GM12891 (cell line): ENCODE results near the gene CTDP1.

Experiments used
- DNase-seq: peaks from one replicate; pipeline ENCODE4 v3.0.0; 2011; ENCODE audit warnings: low spot score; ENCODE audit not compliant: insufficient read length
- FAIRE-seq: peaks from 2 replicates; lab custom pipeline; 2011; peaks lifted over from hg19 to GRCh38; lab: Jason Lieb, UNC
- PAX5 ChIP-seq: IDR thresholded peaks from 2 replicates; pipeline ENCODE4 v1.6.1; 2011; ENCODE audit warnings: low read length, moderate library complexity, mild to moderate bottlenecking; ENCODE audit not compliant: insufficient read depth, severe bottlenecking
- POLR2A ChIP-seq: IDR thresholded peaks from 2 replicates; pipeline ENCODE4 v1.6.1; 2011; ENCODE audit warnings: low read depth, low read length, control low read depth
- POLR2AphosphoS5 ChIP-seq: IDR thresholded peaks from 2 replicates; pipeline ENCODE4 v1.6.1; 2011; ENCODE audit warnings: low read depth, low read length, control low read depth
- POU2F2 ChIP-seq: IDR thresholded peaks from 2 replicates; pipeline ENCODE4 v1.6.1; 2011; ENCODE audit warnings: low read depth, mild to moderate bottlenecking, control low read depth, low read length, moderate library complexity
- SPI1 ChIP-seq: IDR thresholded peaks from 2 replicates; pipeline ENCODE4 v1.6.1; 2011; ENCODE audit warnings: low read depth, low read length, control low read depth
- TAF1 ChIP-seq: IDR thresholded peaks from 2 replicates; pipeline ENCODE4 v1.6.1; 2011; ENCODE audit warnings: low read depth, low read length, control low read depth

The CTDP1 gene

DNA sequence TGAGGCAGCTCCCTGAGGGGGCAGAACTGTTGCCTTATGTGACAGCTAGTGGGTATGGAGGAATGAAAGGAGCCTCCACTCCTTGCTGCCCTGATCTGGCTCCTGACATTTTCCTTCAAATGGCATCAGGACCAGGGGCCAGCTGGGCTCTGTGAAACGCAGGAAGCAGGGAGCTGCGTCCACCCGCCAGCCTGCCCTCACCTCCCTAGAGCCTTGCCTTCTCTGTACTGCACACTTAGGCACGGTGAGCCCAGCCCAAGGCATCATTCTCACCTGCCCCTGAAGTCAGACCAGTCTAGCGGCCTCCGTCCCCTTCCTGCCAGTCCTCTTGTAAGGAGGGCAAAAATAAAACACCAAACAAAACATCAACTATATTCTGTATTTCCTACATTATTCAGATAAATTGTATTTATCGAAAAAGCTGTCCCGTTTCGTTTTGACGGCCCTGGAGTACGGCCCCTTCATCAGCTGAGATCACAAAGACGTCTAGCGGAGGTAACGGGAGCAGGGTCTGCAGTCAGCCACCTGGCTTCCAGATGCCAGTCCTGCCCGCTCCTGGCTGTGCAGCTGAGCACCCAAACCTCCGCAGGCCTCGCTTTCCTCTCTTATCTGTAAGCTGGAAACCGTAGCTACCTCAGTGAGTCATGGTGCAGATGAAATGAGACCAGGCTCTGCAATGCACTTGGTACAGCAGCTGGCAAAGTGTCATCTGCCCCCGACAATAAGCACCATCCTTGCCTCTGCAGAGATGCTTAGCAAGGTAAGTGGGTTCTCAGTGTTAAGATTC lies 6.9 kb upstream of the CTDP1 start:
- DNase-seq = no peak
- FAIRE-seq = no peak
- no peak for TF ChIP-seq POLR2A

DNA sequence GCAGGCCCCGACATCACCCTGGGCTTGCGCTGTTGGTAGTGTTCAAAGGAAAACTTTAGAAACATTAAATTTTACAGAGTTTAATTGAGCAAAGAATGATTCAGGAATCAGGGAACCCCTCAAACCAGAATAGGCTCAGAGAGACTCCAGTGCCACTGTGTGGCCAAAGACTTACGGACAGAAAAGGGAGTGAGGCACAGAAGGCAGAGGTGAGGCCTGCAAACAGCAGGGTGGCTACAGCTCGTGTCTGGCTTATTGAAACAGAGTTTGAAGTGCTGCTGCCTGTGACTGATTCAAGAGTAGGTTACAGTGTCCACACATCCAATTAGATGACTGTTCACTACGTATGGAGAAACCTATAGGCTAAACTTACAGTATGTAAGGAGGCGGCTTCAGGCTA lies 2.4 kb upstream of the CTDP1 start:
- DNase-seq (no peak), FAIRE-seq (no peak)
- no peak for TF ChIP-seq SPI1
- no peak for TF ChIP-seq PAX5
- no peak for TF ChIP-seq POLR2A
- TF ChIP-seq TAF1 = no peak
- TF ChIP-seq POU2F2 = no peak
- TF ChIP-seq POLR2AphosphoS5 = no peak

DNA sequence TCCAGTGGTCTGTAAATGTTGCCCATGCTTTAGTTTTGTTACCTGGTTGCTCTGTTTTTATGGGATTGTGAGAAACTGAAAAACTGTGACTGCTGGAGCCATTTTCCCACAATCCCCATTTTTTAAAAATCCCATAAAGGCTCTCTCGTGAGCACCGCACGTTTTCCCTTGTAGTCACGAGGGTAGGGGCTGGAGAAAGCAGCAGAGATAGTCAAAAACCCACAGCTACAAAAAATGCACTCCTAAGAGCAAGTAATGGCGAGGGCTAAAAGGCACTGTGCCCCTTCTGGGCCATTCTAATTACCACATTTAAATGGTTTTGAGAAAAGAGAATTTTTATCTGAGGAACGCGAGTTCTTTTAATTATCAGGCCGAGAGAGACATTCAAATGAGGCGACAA lies 1.8 kb upstream of the CTDP1 start:
- FAIRE-seq (no peak), DNase-seq (no peak)
- TF ChIP-seq POLR2AphosphoS5 (no peak), POU2F2 (no peak), SPI1 (no peak), TAF1 (no peak), POLR2A (no peak)

DNA sequence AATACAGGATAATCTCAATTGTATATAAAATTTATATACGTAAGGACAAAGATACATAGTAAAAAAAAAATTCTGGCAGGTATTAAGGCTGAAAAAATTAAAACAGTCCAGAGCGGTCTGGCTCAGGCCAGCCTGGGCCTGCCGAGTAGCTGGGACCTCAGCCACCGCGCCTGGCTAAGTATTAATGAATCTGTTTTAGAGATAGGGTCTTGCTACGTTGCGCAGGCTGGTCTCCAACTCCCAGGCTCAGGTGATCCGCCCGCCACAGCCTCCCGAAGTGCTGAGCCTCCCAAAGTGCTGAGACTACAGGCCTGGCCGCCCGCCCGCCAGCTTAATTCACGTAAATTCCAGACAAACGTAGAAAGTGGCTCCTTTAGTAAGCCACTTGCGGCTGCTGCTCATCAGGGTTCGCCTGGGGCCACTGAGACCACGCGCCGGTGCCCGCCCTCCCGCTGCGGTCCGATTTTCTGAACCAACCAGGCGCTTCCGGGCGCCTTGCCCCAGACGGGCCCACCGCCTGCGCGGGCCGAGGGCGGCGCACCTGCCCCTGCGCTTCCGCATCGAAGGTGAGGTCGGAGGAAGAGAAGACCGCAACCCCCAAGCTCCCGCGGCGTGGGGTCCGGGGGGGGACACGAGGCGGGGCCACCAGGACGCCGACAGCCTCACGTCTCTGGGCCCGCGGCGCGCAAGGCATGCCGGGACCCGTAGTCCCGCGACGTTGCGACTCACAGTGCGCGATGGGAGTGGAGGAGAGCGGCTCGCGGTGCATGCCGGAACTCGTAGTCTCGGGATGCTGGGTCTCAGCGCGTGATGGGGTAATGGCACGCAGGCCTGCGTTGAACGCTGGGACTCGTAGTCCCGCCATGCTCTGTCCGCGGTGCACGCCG lies 695 bp upstream of the CTDP1 start:
- FAIRE-seq = peak; percentile 100
- TF ChIP-seq POU2F2 (peak; percentile 14; the same call in 1 of the 2 replicates), PAX5 (no peak), POLR2A (no peak; the same call in 1 of the 2 replicates), TAF1 (peak; percentile 66; the same call in 1 of the 2 replicates), POLR2AphosphoS5 (peak; percentile 49; the same call in 1 of the 2 replicates), SPI1 (0 out of 2 replicates have a peak, but pooled peaks have one; percentile 24)
- DNase-seq = peak; percentile 97

DNA sequence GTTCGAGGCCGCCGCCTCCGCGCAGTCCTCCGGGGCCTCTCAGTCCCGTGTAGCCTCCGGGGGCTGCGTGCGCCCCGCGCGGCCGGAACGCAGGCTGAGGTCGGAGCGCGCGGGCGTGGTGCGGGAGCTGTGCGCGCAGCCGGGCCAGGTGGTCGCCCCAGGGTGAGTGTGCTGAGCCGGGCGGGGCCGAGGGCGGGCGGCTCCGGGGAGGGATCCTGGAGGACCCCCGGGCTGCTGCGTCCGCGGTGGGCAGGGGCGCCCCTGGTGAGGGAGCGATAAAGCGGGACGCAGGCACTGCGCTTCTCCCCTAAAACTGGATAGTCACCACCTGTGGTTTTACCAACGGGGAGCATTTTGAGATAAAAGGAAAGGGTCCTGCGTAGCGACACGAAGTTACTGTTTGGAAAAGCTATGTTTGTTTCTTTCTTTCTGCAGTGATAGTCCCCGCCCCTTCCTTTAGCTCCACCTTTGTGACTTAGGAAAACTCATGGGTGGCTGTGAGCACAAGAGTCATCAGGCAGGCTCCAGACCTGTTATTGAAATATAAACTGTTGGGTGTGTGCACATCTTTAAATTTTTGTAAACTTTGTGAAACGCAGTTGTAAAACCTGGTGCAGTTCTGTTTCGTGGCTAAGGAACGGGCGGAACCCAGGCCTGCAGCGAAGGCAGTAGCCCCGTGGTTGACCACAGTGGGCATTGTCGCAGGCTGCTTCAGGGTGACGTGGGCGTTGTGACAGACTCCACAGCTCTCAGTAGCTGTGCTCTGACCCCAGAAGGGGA lies 687 bp downstream of the CTDP1 start:
- TF ChIP-seq TAF1 = no peak
- TF ChIP-seq POLR2AphosphoS5 = no peak
- no peak for TF ChIP-seq POU2F2
- no peak for TF ChIP-seq PAX5
- TF ChIP-seq POLR2A = no peak
- TF ChIP-seq SPI1 = no peak
- no peak for DNase-seq
- FAIRE-seq = peak; percentile 9

GRCh38 chr18:79680891-79681339 lies 1.3 kb downstream of the CTDP1 start:
- DNase-seq = no peak
- TF ChIP-seq TAF1 (no peak), POLR2AphosphoS5 (no peak), POU2F2 (no peak), PAX5 (no peak)
- no peak for FAIRE-seq

DNA sequence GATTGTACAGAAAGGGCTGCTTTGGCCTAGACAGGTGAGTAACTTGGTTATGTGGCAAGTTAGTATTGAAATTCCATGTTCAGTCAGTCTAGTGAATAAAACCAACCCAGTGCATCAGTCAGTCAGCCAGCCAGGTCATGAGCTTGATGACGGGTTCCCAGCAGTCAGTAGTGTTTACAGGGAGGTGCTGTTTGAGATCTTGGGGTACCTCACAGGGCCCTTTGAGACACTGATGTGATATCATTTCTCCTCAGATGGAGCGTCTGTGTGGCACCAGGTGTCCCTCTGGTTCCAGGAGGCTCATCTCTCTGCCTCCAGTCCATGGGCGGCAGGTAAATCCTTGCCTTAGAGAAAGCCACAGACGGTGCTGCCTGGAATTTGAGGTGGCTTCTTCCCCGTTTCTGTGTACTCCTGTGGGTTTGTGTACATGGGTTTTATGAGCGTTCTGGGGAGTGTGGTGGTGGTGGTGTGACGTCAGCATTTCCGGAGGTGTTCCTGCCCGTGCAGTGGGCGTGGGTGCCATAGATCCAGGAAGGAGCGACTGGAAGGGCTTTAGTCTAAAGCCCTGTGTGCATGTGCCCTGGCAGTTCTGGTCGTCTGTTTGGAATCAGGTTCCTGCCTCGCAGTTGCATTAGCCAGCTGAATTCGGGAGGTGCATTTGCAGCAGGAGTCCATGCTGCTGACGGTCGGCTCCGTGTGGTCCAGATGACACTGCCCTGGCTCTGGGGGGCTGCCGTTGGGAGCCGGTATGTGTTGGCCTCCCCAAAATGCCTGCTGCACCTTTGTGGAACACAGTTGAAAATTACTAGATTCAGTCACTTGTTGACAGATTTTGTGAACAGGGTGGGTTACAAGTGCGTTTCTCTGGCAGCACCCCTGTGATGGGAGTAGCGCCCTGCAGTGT lies 2.1 kb downstream of the CTDP1 start:
- DNase-seq (no peak), FAIRE-seq (no peak)
- TF ChIP-seq SPI1 = no peak

- TF ChIP-seq POLR2AphosphoS5 (no peak), PAX5 (no peak), SPI1 (no peak), TAF1 (no peak), POLR2A (no peak), POU2F2 (no peak)
- FAIRE-seq (peak; percentile 40), DNase-seq (no peak)
Observed at GRCh38 chr18:79682481-79682880, 2.9 kb downstream of the CTDP1 start.

- FAIRE-seq = no peak
- TF ChIP-seq POLR2AphosphoS5 = no peak
- no peak for TF ChIP-seq POU2F2
- TF ChIP-seq PAX5 = no peak
- peak; percentile 49 for TF ChIP-seq SPI1
- no peak for TF ChIP-seq POLR2A
- no peak for TF ChIP-seq TAF1
Observed at GRCh38 chr18:79682894-79683625, 3.5 kb downstream of the CTDP1 start.

More at GRCh38 chr18:79682894-79683625, 3.5 kb downstream of the CTDP1 start:
- DNase-seq = no peak
